ENCODE results near the gene FAM234A.
A peak's percentile ranks its signal among the peaks of the same experiment; 100 is the strongest.

FAM234A gene

DNA sequence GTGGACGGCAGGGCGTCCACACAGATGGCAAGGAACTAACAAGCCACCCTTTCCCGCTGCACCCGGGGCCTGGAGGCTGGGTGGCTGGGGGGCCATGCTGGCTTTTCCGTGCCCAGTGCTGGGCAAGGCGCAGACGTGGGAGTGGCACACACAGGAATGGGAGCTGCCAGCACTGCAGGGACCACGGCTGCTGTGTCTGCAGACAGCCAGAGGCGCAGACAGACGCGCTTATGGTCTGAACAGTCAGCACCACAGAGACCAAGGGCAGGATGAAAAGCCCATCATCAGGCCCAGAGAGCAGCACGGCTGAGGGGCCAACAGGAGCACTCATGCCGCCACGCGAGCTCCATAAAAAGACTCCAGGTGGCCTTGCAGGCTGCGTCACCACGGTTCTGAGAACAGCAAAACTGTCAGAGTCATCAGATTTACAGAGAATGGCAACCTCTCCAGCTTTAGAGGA lies 72.3 kb downstream of the FAM234A start:
- Mint-ChIP-seq H3K27ac (ENCODE audit: low read depth) (peak overlapping the region; percentile 64), H3K4me1 (peaks cover 29% of the 10 kb centered on the region), H3K4me3 (no peak overlapping the region), H3K36me3 (ENCODE audit: insufficient read depth) (peaks cover 35% of the 10 kb centered on the region), H3K9me3 (no peaks in the 10 kb centered on the region), H3K27me3 (no peaks in the 10 kb centered on the region)
- DNase-seq (ENCODE audit: low spot score in 2 of 2), result no peak
- ATAC-seq (replicated peaks; ENCODE audit: extremely low read depth, poor library complexity, severe bottlenecking), result no peak

DNA sequence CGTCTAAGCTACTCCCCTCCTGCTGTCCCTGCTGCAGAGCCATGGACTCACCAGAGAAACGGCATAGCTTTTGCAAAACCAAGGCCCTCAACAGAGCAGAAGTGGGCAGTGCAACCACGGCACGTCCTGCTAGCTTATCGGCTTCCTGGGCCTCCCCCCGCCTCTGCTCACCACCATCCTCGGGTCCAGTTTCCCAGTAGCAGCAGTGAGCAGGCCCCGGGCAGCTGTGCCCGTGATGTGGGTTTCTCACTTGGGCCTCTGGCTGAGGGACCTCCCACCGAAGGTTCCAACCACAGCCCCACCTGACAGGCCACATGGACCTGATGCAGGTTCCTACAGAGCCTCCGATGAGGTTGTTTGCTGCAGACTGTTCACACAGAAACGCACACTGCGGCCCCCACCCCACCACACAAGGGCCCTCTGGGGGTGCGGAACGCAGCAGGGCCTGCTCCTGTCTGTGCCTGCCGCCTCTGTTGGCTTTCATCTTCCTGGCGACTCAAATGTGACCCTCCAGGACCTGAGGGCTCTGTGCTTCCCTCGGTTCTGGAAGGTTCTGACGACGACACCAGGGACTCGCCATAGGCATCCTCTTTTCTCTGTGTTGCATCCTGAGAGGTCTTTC lies 73.2 kb downstream of the FAM234A start:
- H3K27ac Mint-ChIP-seq (ENCODE audit: low read depth), result peak overlapping the region; percentile 74
- H3K4me1 Mint-ChIP-seq, result peaks cover 29% of the 10 kb centered on the region
- DNase-seq (ENCODE audit: low spot score in 2 of 2), result no peak
- no peaks in the 10 kb centered on the region for H3K9me3 Mint-ChIP-seq
- H3K27me3 Mint-ChIP-seq, result no peaks in the 10 kb centered on the region
- no peak overlapping the region for H3K4me3 Mint-ChIP-seq
- peak; percentile 19 for ATAC-seq (replicated peaks; ENCODE audit: extremely low read depth, poor library complexity, severe bottlenecking)
- peaks cover 30% of the 10 kb centered on the region for H3K36me3 Mint-ChIP-seq (ENCODE audit: insufficient read depth)

DNA sequence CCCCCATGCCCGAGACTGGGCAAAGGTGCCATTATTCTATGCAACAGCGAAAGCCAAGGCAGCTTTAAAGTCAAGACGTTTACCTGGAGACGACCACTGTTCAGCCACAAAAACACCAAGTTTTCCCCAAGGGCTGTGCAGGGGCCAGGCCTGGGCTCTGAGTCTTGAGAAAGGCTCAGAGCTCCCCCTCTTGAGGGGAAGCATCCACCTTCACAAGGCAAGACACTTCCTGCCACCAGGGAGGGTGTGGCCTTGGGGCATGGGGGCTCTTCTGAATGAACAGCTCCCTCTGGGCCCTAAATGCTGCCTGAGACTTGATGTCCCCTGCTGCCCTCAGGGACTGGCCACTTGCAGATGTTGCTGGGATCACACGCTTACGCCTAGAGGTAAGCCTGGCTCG lies 74.9 kb downstream of the FAM234A start:
- Mint-ChIP-seq H3K27me3 (no peaks in the 10 kb centered on the region), H3K36me3 (ENCODE audit: insufficient read depth) (peaks cover 26% of the 10 kb centered on the region), H3K27ac (ENCODE audit: low read depth) (peak overlapping the region; percentile 74), H3K4me3 (no peak overlapping the region), H3K4me1 (peaks cover 30% of the 10 kb centered on the region), H3K9me3 (no peaks in the 10 kb centered on the region)
- ATAC-seq (replicated peaks; ENCODE audit: extremely low read depth, poor library complexity, severe bottlenecking), result peak; percentile 52
- no peak for DNase-seq (ENCODE audit: low spot score in 2 of 2)

DNA sequence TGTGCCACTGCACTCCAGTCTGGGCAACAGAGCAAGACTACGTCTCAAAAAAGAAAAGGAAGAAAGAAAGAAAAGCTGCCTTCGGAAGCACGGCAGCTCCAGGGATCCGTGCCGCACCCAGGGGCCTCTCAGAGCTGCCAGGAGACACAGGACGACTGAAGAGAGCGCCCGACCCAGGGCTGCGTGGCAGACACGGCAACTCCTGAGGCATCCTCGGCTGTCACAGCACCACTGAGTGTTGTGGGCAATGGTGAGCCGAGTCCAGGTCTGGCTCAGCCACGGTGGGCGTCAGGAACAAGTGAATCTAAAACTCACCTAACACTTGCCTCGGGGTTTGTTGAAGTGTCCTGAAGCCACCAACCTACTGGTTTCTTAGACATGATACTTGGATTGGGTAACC lies 77.1 kb downstream of the FAM234A start:
- H3K27me3 Mint-ChIP-seq, result no peaks in the 10 kb centered on the region
- no peak overlapping the region for H3K27ac Mint-ChIP-seq (ENCODE audit: low read depth)
- no peak overlapping the region for H3K4me3 Mint-ChIP-seq
- H3K36me3 Mint-ChIP-seq (ENCODE audit: insufficient read depth), result peaks cover 21% of the 10 kb centered on the region
- DNase-seq (ENCODE audit: low spot score in 2 of 2) (no peak), ATAC-seq (replicated peaks; ENCODE audit: extremely low read depth, poor library complexity, severe bottlenecking) (no peak)
- peaks cover 42% of the 10 kb centered on the region for H3K4me1 Mint-ChIP-seq
- H3K9me3 Mint-ChIP-seq, result no peaks in the 10 kb centered on the region

DNA sequence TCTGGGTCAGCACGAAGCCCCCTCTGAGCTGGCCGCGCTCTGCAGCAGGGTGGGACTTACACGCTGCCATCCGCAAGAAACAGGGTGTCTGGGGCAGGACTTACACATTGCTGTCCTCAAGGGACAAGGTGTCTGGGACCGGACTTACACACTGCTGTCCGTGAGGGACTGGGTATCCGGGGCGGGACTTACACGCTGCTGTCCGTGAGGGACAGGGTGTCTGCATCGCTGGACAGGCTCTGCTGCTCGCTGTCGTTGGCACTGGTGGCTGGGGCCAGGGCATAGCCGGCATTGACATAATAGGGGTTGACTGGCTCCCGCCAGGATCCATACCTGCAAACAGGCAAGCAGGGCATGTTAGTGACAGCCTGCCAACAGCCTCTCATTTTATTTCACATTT lies 79.7 kb downstream of the FAM234A start:
- ATAC-seq (replicated peaks; ENCODE audit: extremely low read depth, poor library complexity, severe bottlenecking) (no peak), DNase-seq (ENCODE audit: low spot score in 2 of 2) (no peak)
- Mint-ChIP-seq H3K4me1 (peaks cover 32% of the 10 kb centered on the region), H3K36me3 (ENCODE audit: insufficient read depth) (peaks cover 17% of the 10 kb centered on the region), H3K4me3 (no peak overlapping the region), H3K27me3 (no peaks in the 10 kb centered on the region), H3K9me3 (no peaks in the 10 kb centered on the region), H3K27ac (ENCODE audit: low read depth) (no peak overlapping the region)

DNA sequence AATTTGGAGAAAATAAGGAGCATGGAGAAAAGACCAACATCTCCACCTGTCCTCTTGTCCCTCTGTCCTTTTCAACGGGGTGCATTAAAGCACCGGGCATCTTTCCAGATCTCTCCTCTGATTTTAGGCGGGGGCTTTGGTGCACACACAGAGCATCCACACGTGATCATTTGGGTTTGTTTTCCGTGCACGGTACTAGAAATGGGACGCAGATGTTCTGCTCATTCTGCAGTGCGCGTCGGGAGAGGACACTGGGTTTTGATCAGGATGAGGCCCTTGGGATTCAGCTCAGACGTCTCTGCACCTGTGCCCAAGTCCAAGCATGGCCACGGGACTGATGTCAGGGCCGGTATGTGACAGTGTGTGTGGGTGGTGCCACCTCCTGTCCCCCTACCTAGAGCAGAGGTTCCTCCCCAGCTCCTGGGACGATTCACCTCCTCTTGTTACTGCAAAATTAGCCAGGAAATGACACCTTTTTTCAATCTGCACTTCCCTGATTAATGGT lies 80.2 kb downstream of the FAM234A start:
- H3K4me3 Mint-ChIP-seq, result no peak overlapping the region
- no peaks in the 10 kb centered on the region for H3K27me3 Mint-ChIP-seq
- H3K4me1 Mint-ChIP-seq, result peaks cover 35% of the 10 kb centered on the region
- H3K9me3 Mint-ChIP-seq, result no peaks in the 10 kb centered on the region
- ATAC-seq (replicated peaks; ENCODE audit: extremely low read depth, poor library complexity, severe bottlenecking), result no peak
- DNase-seq (ENCODE audit: low spot score in 2 of 2), result no peak
- no peak overlapping the region for H3K27ac Mint-ChIP-seq (ENCODE audit: low read depth)
- H3K36me3 Mint-ChIP-seq (ENCODE audit: insufficient read depth), result peaks cover 20% of the 10 kb centered on the region

Data from central memory CD8-positive, alpha-beta T cell (primary cell).